ENCODE data around the gene HMGXB3. TPM values are rescaled to one million over a fixed set of nuclear protein-coding genes. Genes with fewer than 3 reads are reported as not detected.
"Not testable (repeated sequence)": the region's sequence is repeated elsewhere in the genome, so short reads cannot be mapped to it uniquely, and the experiment has no call there.

The HMGXB3 gene
- total RNA-seq, 1 donor from 2014 or later: 55.7 TPM

DNA sequence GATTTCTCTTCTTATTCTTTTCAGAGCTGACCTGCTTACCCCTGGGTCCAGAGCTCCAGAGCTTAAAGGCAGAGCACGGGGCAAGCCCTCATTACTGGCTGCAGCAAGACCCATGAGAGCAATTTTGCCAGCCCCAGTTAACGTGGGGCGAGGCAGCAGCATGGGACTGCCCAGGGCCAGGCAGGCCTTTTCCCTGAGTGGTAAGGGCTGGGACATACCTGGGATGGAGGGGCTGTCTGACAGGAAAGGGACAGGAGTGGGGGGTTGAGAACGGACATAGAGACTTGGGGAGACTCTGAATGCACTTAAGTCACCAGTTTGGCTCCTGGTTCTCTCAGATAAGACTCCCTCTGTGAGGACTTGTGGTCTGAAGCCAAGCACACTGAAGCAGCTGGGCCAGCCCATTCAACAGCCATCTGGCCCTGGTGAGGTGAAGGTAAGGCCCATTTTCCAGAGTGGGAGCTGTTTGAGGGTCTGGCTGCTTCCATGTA, 26.2 kb downstream of the HMGXB3 start:
- H3K36me3 Mint-ChIP-seq (ENCODE audit: low read depth, unreplicated experiment): peaks cover 20% of the 10 kb centered on the region
- TF ChIP-seq, protein P1, sequence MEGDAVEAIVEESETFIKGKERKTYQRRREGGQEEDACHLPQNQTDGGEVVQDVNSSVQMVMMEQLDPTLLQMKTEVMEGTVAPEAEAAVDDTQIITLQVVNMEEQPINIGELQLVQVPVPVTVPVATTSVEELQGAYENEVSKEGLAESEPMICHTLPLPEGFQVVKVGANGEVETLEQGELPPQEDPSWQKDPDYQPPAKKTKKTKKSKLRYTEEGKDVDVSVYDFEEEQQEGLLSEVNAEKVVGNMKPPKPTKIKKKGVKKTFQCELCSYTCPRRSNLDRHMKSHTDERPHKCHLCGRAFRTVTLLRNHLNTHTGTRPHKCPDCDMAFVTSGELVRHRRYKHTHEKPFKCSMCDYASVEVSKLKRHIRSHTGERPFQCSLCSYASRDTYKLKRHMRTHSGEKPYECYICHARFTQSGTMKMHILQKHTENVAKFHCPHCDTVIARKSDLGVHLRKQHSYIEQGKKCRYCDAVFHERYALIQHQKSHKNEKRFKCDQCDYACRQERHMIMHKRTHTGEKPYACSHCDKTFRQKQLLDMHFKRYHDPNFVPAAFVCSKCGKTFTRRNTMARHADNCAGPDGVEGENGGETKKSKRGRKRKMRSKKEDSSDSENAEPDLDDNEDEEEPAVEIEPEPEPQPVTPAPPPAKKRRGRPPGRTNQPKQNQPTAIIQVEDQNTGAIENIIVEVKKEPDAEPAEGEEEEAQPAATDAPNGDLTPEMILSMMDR (IDR thresholded peaks at IDR 0.05; ENCODE audit: unreplicated experiment): no peak
- H3K27ac Mint-ChIP-seq (ENCODE audit: unreplicated experiment): peak overlapping the region; percentile 48
- no peaks in the 10 kb centered on the region for H3K9me3 Mint-ChIP-seq (ENCODE audit: unreplicated experiment)
- H3K4me3 Mint-ChIP-seq (ENCODE audit: unreplicated experiment): no peak overlapping the region
- no peak for DNase-seq (ENCODE audit: low spot score)
- H3K4me1 Mint-ChIP-seq (ENCODE audit: unreplicated experiment): peaks cover 9% of the 10 kb centered on the region
- H3K27me3 Mint-ChIP-seq (ENCODE audit: unreplicated experiment): no peaks in the 10 kb centered on the region

DNA sequence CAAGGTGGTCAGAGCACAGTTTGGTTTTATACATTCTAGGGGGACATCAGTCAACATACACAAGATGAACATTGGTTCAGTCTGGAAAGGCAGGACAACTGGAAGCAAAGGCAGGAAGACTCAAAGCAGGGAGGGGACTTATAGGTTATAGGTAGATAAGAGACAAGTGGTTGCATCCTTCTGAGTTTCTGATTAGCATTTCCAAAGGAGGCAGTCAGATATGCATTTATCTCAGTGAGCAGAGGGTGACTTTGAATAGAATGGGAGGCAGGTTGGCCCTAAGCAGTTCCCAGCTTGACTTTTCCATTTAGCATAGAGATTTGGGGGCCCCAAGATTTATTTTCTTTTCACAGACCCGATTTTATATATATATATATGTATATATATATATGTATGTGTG, 27.5 kb downstream of the HMGXB3 start:
- H3K4me1 Mint-ChIP-seq (ENCODE audit: unreplicated experiment); H3K27me3 Mint-ChIP-seq (ENCODE audit: unreplicated experiment); H3K9me3 Mint-ChIP-seq (ENCODE audit: unreplicated experiment); H3K4me3 Mint-ChIP-seq (ENCODE audit: unreplicated experiment); DNase-seq (ENCODE audit: low spot score); H3K27ac Mint-ChIP-seq (ENCODE audit: unreplicated experiment): not testable (repeated sequence)
- peaks cover 23% of the 10 kb centered on the region for H3K36me3 Mint-ChIP-seq (ENCODE audit: low read depth, unreplicated experiment)

DNA sequence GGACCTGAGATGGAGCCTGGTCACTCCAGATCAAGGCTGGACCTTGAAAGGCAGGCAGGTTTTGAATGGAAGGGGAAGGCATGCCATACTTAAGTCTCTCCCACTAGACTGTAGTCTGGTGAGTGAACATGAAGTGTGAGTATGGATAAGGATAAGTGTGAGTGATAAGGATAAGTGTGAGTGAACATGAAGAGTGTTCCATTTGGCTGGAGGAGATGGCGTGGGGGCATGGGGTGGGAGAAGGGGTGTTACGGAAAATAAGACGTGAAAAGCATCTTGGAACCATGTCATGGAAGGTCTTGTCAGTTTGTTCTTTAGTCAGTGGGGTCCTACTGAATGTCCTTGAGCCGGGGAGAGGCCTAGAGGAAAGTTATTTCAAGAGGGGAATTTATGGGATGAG, 32.8 kb downstream of the HMGXB3 start:
- H3K27ac Mint-ChIP-seq (ENCODE audit: unreplicated experiment): no peak overlapping the region

DNA sequence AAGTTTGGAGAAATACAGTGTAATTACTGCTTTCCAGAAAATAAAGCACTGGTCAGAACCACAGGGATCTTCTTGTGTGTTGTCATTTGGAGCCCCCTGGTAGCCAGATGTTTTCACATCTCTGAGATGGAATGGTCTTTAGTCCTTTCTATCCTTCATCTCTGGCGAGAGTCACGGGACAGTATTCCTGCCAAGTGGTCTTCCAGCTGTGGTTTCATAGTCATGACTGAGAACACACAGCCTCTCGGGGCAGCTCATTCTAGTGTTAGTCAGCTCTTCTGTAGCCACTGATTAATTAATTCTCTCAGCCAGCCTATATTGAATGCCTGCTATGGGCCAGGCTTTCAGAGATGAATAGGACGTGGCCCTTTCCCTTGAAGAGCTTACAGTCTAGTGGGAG, 34.1 kb downstream of the HMGXB3 start:
- TF ChIP-seq, protein P1 (IDR thresholded peaks at IDR 0.05; ENCODE audit: unreplicated experiment): no peak
- Mint-ChIP-seq H3K9me3 (ENCODE audit: unreplicated experiment) (no peaks in the 10 kb centered on the region), H3K27me3 (ENCODE audit: unreplicated experiment) (peaks cover 8% of the 10 kb centered on the region), H3K36me3 (ENCODE audit: low read depth, unreplicated experiment) (peaks cover 51% of the 10 kb centered on the region), H3K4me3 (ENCODE audit: unreplicated experiment) (no peak overlapping the region), H3K27ac (ENCODE audit: unreplicated experiment) (no peak overlapping the region), H3K4me1 (ENCODE audit: unreplicated experiment) (no peaks in the 10 kb centered on the region)
- DNase-seq (ENCODE audit: low spot score): no peak

More for the DNA sequence above, 32.8 kb downstream of the HMGXB3 start:
- TF ChIP-seq, protein P1 (IDR thresholded peaks at IDR 0.05; ENCODE audit: unreplicated experiment): no peak
- no peak for DNase-seq (ENCODE audit: low spot score)
- H3K4me1 Mint-ChIP-seq (ENCODE audit: unreplicated experiment): no peaks in the 10 kb centered on the region
- peaks cover 8% of the 10 kb centered on the region for H3K27me3 Mint-ChIP-seq (ENCODE audit: unreplicated experiment)
- H3K4me3 Mint-ChIP-seq (ENCODE audit: unreplicated experiment): peak overlapping the region; percentile 37
- peaks cover 52% of the 10 kb centered on the region for H3K36me3 Mint-ChIP-seq (ENCODE audit: low read depth, unreplicated experiment)
- no peaks in the 10 kb centered on the region for H3K9me3 Mint-ChIP-seq (ENCODE audit: unreplicated experiment)

DNA sequence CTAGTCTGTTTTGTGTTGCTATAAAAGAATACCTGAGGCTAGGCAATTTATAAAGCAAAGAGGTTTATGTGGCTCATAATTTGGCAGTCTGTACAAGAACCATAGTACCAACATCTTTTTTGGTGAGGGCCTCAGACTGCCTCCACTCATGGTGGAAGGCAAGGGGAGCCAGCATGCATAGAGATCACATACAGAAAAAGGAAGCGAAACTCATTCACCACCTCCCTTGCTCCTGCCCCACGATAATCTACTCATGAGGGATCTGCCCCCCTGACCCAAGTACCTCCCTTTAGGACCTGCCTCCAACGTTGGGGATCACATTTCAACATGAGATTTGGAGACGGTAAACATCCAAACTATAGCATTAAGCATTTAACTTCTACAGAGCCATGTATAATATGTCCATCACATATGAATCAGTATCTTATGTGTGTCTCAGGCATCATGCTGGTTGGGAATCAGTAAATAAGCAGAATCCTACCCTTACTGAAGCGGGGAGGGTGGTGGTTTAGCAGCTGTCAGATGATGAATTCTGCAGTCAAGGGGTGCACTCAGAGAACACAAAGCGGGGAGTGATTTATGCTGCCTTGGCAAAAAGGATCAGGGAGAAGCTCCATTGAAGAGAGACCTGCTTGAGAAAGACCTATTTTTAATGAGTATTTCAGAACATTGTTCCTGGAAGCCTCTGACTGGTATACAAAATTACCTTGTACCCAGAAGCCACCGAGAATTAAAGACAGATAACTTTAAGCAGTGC, 34.8 kb downstream of the HMGXB3 start:
- Mint-ChIP-seq H3K27ac (ENCODE audit: unreplicated experiment) (no peak overlapping the region), H3K9me3 (ENCODE audit: unreplicated experiment) (no peaks in the 10 kb centered on the region), H3K27me3 (ENCODE audit: unreplicated experiment) (peaks cover 8% of the 10 kb centered on the region), H3K4me3 (ENCODE audit: unreplicated experiment) (no peak overlapping the region), H3K4me1 (ENCODE audit: unreplicated experiment) (no peaks in the 10 kb centered on the region), H3K36me3 (ENCODE audit: low read depth, unreplicated experiment) (peaks cover 53% of the 10 kb centered on the region)
- DNase-seq (ENCODE audit: low spot score): no peak
- TF ChIP-seq, protein P1 (IDR thresholded peaks at IDR 0.05; ENCODE audit: unreplicated experiment): no peak
